HEK293T (cell line): ENCODE measurements around the gene LMF1.

Experiments used
- BHLHE40 ChIP-seq: fragments of 450-650 bp; IDR thresholded peaks from 2 replicates; pipeline ENCODE4 v1.6.1; 2016; ENCODE audit warnings: mild to moderate bottlenecking, moderate library complexity, borderline replicate concordance
- FOXK2 ChIP-seq: fragments of 450-650 bp; IDR thresholded peaks from 2 replicates; pipeline ENCODE4 v1.6.1; 2016; ENCODE audit warnings: mild to moderate bottlenecking
- FOXM1 ChIP-seq: fragments of 450-650 bp; IDR thresholded peaks from 2 replicates; pipeline ENCODE4 v1.6.1; 2017; ENCODE audit warnings: mild to moderate bottlenecking, borderline replicate concordance
- HDGF ChIP-seq: fragments of 450-650 bp; IDR thresholded peaks from 2 replicates; pipeline ENCODE4 v1.6.1; 2017; ENCODE audit warnings: antibody characterized with exemption, borderline replicate concordance
- L3MBTL2 ChIP-seq: fragments of 450-650 bp; conservative IDR thresholded peaks from 2 replicates; pipeline ENCODE4 v1.6.1; 2016; ENCODE audit warnings: mild to moderate bottlenecking
- LEF1 ChIP-seq: fragments of 450-650 bp; IDR thresholded peaks from 2 replicates; pipeline ENCODE4 v1.6.1; 2017; ENCODE audit warnings: mild to moderate bottlenecking, borderline replicate concordance
- NFRKB ChIP-seq: fragments of 450-650 bp; IDR thresholded peaks from 2 replicates; pipeline ENCODE4 v1.6.1; 2016; ENCODE audit warnings: mild to moderate bottlenecking, moderate library complexity
- SP1 ChIP-seq: fragments of 450-650 bp; IDR thresholded peaks from 2 replicates; pipeline ENCODE4 v1.6.1; 2017
- SUZ12 ChIP-seq: fragments of 450-650 bp; IDR thresholded peaks from 2 replicates; pipeline ENCODE4 v1.6.1; 2016; ENCODE audit warnings: mild to moderate bottlenecking
- TARDBP ChIP-seq: fragments of 450-650 bp; IDR thresholded peaks from 2 replicates; pipeline ENCODE4 v1.6.1; 2016
- ZNF384 ChIP-seq: fragments of 450-650 bp; IDR thresholded peaks from 2 replicates; pipeline ENCODE4 v1.6.1; 2016

DNA sequence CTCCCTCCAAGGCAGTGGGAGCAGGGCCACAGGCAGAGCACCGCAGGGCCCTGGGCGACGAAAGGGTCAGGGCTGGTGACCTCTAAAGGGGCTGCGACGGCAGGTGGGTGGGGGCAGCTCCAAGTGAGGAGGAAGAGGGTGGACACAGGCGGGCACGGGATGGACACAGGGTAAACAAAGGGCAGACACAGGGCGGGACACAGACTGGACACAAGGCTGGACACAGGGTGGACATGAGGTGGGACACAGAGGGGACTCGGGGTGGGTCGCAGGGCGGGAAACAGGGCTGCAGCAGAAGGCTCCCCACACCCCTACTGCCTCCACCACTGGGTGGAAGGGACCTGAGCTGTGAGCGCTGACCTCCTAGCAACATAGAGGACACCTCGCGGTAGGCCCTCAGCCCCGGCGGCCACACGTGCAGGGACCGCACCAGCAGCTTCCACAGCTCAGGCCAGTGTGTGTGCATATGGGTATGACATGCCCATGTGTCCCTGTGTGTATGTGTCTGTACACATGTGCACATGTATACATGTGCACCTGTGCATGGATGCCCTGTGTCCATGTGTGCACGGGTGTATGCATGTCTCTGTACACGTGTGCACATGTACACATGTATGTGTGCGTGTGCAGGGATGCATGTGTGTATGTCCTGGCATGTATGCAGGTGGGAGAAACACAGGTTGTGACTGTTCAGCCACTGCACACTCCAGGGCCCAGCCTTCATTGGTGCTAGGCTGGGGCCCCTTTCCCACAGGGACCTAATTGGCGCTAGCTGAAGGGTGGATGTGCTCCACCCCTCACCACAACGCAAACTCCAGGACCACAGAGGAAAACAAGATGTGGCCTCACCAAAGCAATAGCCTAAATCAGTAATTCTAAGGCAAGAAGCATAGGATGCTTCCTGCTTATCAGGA, 7.6 kb downstream of the LMF1 start:
- TF ChIP-seq ZNF384: no peak
- TF ChIP-seq BHLHE40: no peak
- TF ChIP-seq LEF1: no peak
- no peak for TF ChIP-seq SUZ12
- TF ChIP-seq FOXM1: no peak
- TF ChIP-seq FOXK2: no peak
- no peak for TF ChIP-seq NFRKB
- no peak for TF ChIP-seq SP1
- no peak for TF ChIP-seq HDGF
- TF ChIP-seq TARDBP: no peak
- TF ChIP-seq L3MBTL2: no peak
